ENCODE results near the gene FAHD2A. TPM values are rescaled to one million over a fixed set of nuclear protein-coding genes. Genes with fewer than 3 reads are reported as not detected.
"Not testable (repeated sequence)": the region's sequence is repeated elsewhere in the genome, so short reads cannot be mapped to it uniquely, and the experiment has no call there.

Gene FAHD2A
- polyA plus RNA-seq, 1 donor (not counting 4 experiments of a cell fraction or from before 2014, with no cell fraction given), result 27.2 TPM

GRCh38 chr2:95354925-95355324 is 47.6 kb upstream of the FAHD2A start:
- no peaks in the 10 kb centered on the region for H3K79me2 ChIP-seq (ENCODE audit: control insufficient read depth, insufficient read depth, low read length)
- H3K4me1 ChIP-seq (ENCODE audit: control insufficient read depth, extremely low read depth, insufficient read depth, low read length), result no peaks in the 10 kb centered on the region
- no peak overlapping the region for H3K9ac ChIP-seq (ENCODE audit: control insufficient read depth, extremely low read depth, insufficient read depth, low read length)
- TF ChIP-seq, protein P1, sequence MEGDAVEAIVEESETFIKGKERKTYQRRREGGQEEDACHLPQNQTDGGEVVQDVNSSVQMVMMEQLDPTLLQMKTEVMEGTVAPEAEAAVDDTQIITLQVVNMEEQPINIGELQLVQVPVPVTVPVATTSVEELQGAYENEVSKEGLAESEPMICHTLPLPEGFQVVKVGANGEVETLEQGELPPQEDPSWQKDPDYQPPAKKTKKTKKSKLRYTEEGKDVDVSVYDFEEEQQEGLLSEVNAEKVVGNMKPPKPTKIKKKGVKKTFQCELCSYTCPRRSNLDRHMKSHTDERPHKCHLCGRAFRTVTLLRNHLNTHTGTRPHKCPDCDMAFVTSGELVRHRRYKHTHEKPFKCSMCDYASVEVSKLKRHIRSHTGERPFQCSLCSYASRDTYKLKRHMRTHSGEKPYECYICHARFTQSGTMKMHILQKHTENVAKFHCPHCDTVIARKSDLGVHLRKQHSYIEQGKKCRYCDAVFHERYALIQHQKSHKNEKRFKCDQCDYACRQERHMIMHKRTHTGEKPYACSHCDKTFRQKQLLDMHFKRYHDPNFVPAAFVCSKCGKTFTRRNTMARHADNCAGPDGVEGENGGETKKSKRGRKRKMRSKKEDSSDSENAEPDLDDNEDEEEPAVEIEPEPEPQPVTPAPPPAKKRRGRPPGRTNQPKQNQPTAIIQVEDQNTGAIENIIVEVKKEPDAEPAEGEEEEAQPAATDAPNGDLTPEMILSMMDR (optimal IDR thresholded peaks at IDR 0.05 in 1 of 3, IDR thresholded peaks at IDR 0.05 in 1 of 3, conservative IDR thresholded peaks at IDR 0.05 in 1 of 3; ENCODE audit: extremely low read depth in 1 of 3, insufficient read depth in 2 of 3, low read length in 3 of 3), result no peak
- no peak for TF ChIP-seq EZH2 (IDR thresholded peaks at IDR 0.05; ENCODE audit: low read length)
- H3K27ac ChIP-seq (ENCODE audit: control insufficient read depth, insufficient read depth, low read length), result no peak overlapping the region
- no peaks in the 10 kb centered on the region for H4K20me1 ChIP-seq (ENCODE audit: control insufficient read depth, extremely low read depth, insufficient read depth, low read length)
- dilution Hi-C loops (cut with MboI; ENCODE audit: extremely low pct_ligation_motif_present, low sequenced_read_pairs), result no loop called here
- H2AFZ ChIP-seq (ENCODE audit: control insufficient read depth, low read length), result no peak overlapping the region
- no peak for DNase-seq (ENCODE audit: low read depth, low spot score)
- H3K36me3 ChIP-seq (ENCODE audit: control insufficient read depth in 2 of 2, extremely low read depth in 1 of 2, insufficient read depth in 2 of 2, low read length in 2 of 2), result no peaks in the 10 kb centered on the region
- H3K9me3 ChIP-seq (ENCODE audit: control insufficient read depth, low read depth, low read length), result no peaks in the 10 kb centered on the region
- no peak for FAIRE-seq
- no peak overlapping the region for H3K4me3 ChIP-seq (ENCODE audit: control insufficient read depth in 2 of 3, extremely low read depth in 1 of 3, insufficient read depth in 2 of 3, low read depth in 1 of 3, low read length in 3 of 3)
- H3K9me1 ChIP-seq (ENCODE audit: control insufficient read depth, extremely low read depth, insufficient read depth, low read length), result no peaks in the 10 kb centered on the region
- H3K27me3 ChIP-seq (ENCODE audit: control insufficient read depth, extremely low read depth, insufficient read depth, low read length), result peaks cover 9% of the 10 kb centered on the region
- no peak overlapping the region for H3K4me2 ChIP-seq (ENCODE audit: control insufficient read depth, extremely low read depth, insufficient read depth, low read depth, low read length)

DNA sequence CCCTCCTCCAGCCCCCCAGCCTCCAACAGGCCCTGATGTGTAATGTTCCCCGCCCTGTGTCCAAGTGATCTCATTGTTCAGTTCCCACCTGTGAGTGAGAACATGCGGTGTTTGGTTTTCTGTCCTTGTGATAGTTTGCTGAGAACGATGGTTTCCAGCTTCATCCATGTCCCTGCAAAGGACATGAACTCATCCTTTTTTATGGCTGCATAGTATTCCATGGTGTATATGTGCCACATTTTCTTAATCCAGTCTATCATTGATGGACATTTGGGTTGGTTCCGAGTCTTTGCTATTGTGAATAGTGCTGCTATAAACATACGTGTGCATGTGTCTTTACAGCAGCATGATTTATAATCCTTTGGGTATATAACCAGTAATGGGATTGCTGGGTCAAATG is 47.0 kb upstream of the FAHD2A start:
- DNase-seq (ENCODE audit: low read depth, low spot score); H4K20me1 ChIP-seq (ENCODE audit: control insufficient read depth, extremely low read depth, insufficient read depth, low read length); H3K4me3 ChIP-seq (ENCODE audit: control insufficient read depth in 2 of 3, extremely low read depth in 1 of 3, insufficient read depth in 2 of 3, low read depth in 1 of 3, low read length in 3 of 3); H3K27me3 ChIP-seq (ENCODE audit: control insufficient read depth, extremely low read depth, insufficient read depth, low read length); H3K9me1 ChIP-seq (ENCODE audit: control insufficient read depth, extremely low read depth, insufficient read depth, low read length); H3K9ac ChIP-seq (ENCODE audit: control insufficient read depth, extremely low read depth, insufficient read depth, low read length); H3K36me3 ChIP-seq (ENCODE audit: control insufficient read depth in 2 of 2, extremely low read depth in 1 of 2, insufficient read depth in 2 of 2, low read length in 2 of 2); H3K79me2 ChIP-seq (ENCODE audit: control insufficient read depth, insufficient read depth, low read length); H3K4me2 ChIP-seq (ENCODE audit: control insufficient read depth, extremely low read depth, insufficient read depth, low read depth, low read length); FAIRE-seq; H3K27ac ChIP-seq (ENCODE audit: control insufficient read depth, insufficient read depth, low read length); dilution Hi-C loops (cut with MboI; ENCODE audit: extremely low pct_ligation_motif_present, low sequenced_read_pairs); H3K9me3 ChIP-seq (ENCODE audit: control insufficient read depth, low read depth, low read length); H2AFZ ChIP-seq (ENCODE audit: control insufficient read depth, low read length); H3K4me1 ChIP-seq (ENCODE audit: control insufficient read depth, extremely low read depth, insufficient read depth, low read length): not testable (repeated sequence)

Measured in keratinocyte (primary cell).